DND-41 (cell line): ENCODE results near the gene PACS1.

Source experiments
- ATAC-seq: fragments of 200-7000 bp; cut with Tn5 transposase; 3 replicates; pipeline ENCODE4 v1.9.1; 2021; ENCODE audit warnings: low read depth; ENCODE audit not compliant: insufficient read depth
- DNase-seq: peaks from one replicate; pipeline ENCODE4 v3.0.0-alpha.2; 2020
- H2AFZ ChIP-seq: 2 replicates; pipeline ENCODE4 v1.6.0; 2012; ENCODE audit warnings: low read depth, low read length
- H3K27ac ChIP-seq: 2 replicates; pipeline ENCODE4 v1.5.1; 2012; ENCODE audit warnings: low read length, inconsistent platforms
- H3K27me3 ChIP-seq: fragments of 200-600 bp; sonication (generic); 2 replicates; pipeline ENCODE4 v1.6.0; 2012; ENCODE audit warnings: low read length, mild to moderate bottlenecking, inconsistent platforms; ENCODE audit not compliant: insufficient read depth, poor library complexity
- H3K36me3 ChIP-seq: 2 replicates; pipeline ENCODE4 v1.5.1; 2012; ENCODE audit warnings: low read length, inconsistent platforms; ENCODE audit not compliant: insufficient read depth
- H3K4me1 ChIP-seq: 2 replicates; pipeline ENCODE4 v1.5.1; 2012; ENCODE audit warnings: mild to moderate bottlenecking, low read length; ENCODE audit not compliant: insufficient read depth
- H3K4me2 ChIP-seq: 2 replicates; pipeline ENCODE4 v1.6.0; 2012; ENCODE audit warnings: mild to moderate bottlenecking, moderate library complexity, low read length, inconsistent platforms; ENCODE audit not compliant: insufficient read depth
- H3K4me3 ChIP-seq, 2 experiments: fragments of 200-600 bp in 1 of 2; shearing (Covaris generic) in 1 of 2; 2 replicates each; pipeline ENCODE4 v1.5.1; 2012 to 2016; ENCODE audit warnings: inconsistent platforms in 2 of 2, low read length in 2 of 2, mild to moderate bottlenecking in 2 of 2, low read depth in 1 of 2, moderate library complexity in 1 of 2
- H3K79me2 ChIP-seq: 2 replicates; pipeline ENCODE4 v1.6.0; 2012; ENCODE audit warnings: low read length, inconsistent platforms; ENCODE audit not compliant: insufficient read depth
- H3K9ac ChIP-seq: 2 replicates; pipeline ENCODE4 v1.6.0; 2012; ENCODE audit warnings: low read depth, mild to moderate bottlenecking, inconsistent platforms, low read length, moderate library complexity
- H3K9me3 ChIP-seq: 2 replicates; pipeline ENCODE4 v1.5.1; 2012; ENCODE audit warnings: low read length, moderate library complexity, mild to moderate bottlenecking, inconsistent platforms; ENCODE audit not compliant: insufficient read depth, severe bottlenecking
- H4K20me1 ChIP-seq: 2 replicates; pipeline ENCODE4 v1.6.0; 2012; ENCODE audit warnings: low read length; ENCODE audit not compliant: insufficient read depth
- CTCF ChIP-seq: IDR thresholded peaks from 2 replicates; pipeline ENCODE4 v1.5.1; 2012; ENCODE audit warnings: borderline replicate concordance, low read length, moderate library complexity, mild to moderate bottlenecking; ENCODE audit not compliant: poor library complexity, severe bottlenecking; ENCODE audit errors: extremely low read depth
- EZH2 ChIP-seq: IDR thresholded peaks from 3 replicates; pipeline ENCODE4 v1.6.1; 2012; ENCODE audit warnings: borderline replicate concordance, low read depth, mild to moderate bottlenecking, moderate library complexity, low read length, inconsistent platforms; ENCODE audit not compliant: severe bottlenecking

PACS1 gene

GRCh38 chr11:66222358-66223149 is 152.5 kb downstream of the PACS1 start:
- Histone ChIP-seq H3K79me2 (no peaks in the 10 kb centered on the region), H3K4me2 (peak overlapping the region; percentile 36; the same call in 1 of the 2 replicates), H3K36me3 (peaks cover 24% of the 10 kb centered on the region; the same call in 1 of the 2 replicates), H3K27ac (peak overlapping the region; percentile 12; the same call in 1 of the 2 replicates), H3K4me1 (peaks cover 10% of the 10 kb centered on the region; the same call in 1 of the 2 replicates), H3K27me3 (no peaks in the 10 kb centered on the region), H3K4me3 (no peak overlapping the region), H3K9ac (peak overlapping the region; percentile 18; the same call in 1 of the 2 replicates), H4K20me1 (no peaks in the 10 kb centered on the region), H3K9me3 (no peaks in the 10 kb centered on the region), H2AFZ (peak overlapping the region; percentile 60)
- peak; percentile 94 for ATAC-seq
- DNase-seq: peak; percentile 90
- TF ChIP-seq EZH2 (no peak), CTCF (peak; percentile 99)

GRCh38 chr11:66224226-66224855 is 154.3 kb downstream of the PACS1 start:
- Histone ChIP-seq H3K36me3 (peaks cover 15% of the 10 kb centered on the region; the same call in 1 of the 2 replicates), H4K20me1 (no peaks in the 10 kb centered on the region), H3K9ac (no peak overlapping the region), H3K9me3 (no peaks in the 10 kb centered on the region), H3K4me3 (no peak overlapping the region), H3K4me2 (no peak overlapping the region), H3K4me1 (peaks cover 10% of the 10 kb centered on the region; the same call in 1 of the 2 replicates), H3K79me2 (no peaks in the 10 kb centered on the region), H2AFZ (no peak overlapping the region), H3K27me3 (no peaks in the 10 kb centered on the region), H3K27ac (no peak overlapping the region)
- DNase-seq: no peak
- ATAC-seq: no peak
- TF ChIP-seq CTCF (no peak), EZH2 (no peak)

- H3K9me3 ChIP-seq: no peaks in the 10 kb centered on the region
- H4K20me1 ChIP-seq: no peaks in the 10 kb centered on the region
- no peak overlapping the region for H3K4me2 ChIP-seq
- H3K27me3 ChIP-seq: no peaks in the 10 kb centered on the region
- ATAC-seq (no peak), DNase-seq (no peak)
- H3K4me3 ChIP-seq: no peak overlapping the region
- no peak overlapping the region for H3K9ac ChIP-seq
- peaks cover 10% of the 10 kb centered on the region; the same call in 1 of the 2 replicates for H3K4me1 ChIP-seq
- no peak for TF ChIP-seq CTCF
- no peak for TF ChIP-seq EZH2
- no peaks in the 10 kb centered on the region for H3K79me2 ChIP-seq
- H3K36me3 ChIP-seq: peaks cover 8% of the 10 kb centered on the region; the same call in 1 of the 2 replicates
- H2AFZ ChIP-seq: no peak overlapping the region
- no peak overlapping the region for H3K27ac ChIP-seq
Observed at GRCh38 chr11:66225066-66225465, 155.0 kb downstream of the PACS1 start.
